Muscle of back (tissue), 11 donors: ENCODE measurements around the gene EGR1. TPM values are rescaled to one million over a fixed set of nuclear protein-coding genes. Genes with fewer than 3 reads are reported as not detected.
"Not testable (repeated sequence)": the region's sequence is repeated elsewhere in the genome, so short reads cannot be mapped to it uniquely, and the experiment has no call there.

Experiments used
- DNase-seq, 3 donors: peaks; one replicate each; pipeline versions ENCODE4 v3.0.0 to v3.0.0-alpha.2; 2013
- polyA plus RNA-seq, 10 donors: library from polyadenylated mRNA; unstranded; fragments of 120-200 nt; gene quantifications; one replicate each; pipeline ENCODE4 v1.2.1, GENCODE V29; 2013; ENCODE audit not compliant: insufficient read length in 10 of 10

Gene EGR1
- polyA plus RNA-seq, 10 donors: 52.7 to 1,010 (median 186) TPM

GRCh38 chr5:138504799-138505198 is 39.5 kb downstream of the EGR1 start:
- DNase-seq: peak in 1 of 3 donors; percentile 9

GRCh38 chr5:138506370-138507306 is 41.4 kb downstream of the EGR1 start:
- DNase-seq: no peak

GRCh38 chr5:138507485-138507884 is 42.2 kb downstream of the EGR1 start:
- not testable (repeated sequence) for DNase-seq

GRCh38 chr5:138508958-138509357 is 43.7 kb downstream of the EGR1 start:
- no peak for DNase-seq

- DNase-seq: no peak
Measured at GRCh38 chr5:138514021-138514420, 48.7 kb downstream of the EGR1 start.

GRCh38 chr5:138515556-138516245 is 50.4 kb downstream of the EGR1 start:
- DNase-seq: no peak

GRCh38 chr5:138517437-138517836 is 52.2 kb downstream of the EGR1 start:
- no peak for DNase-seq

Other genes with a start within 250 kb of the EGR1 start
- 10 to 100 TPM in 1 of 10 donors, 1 to 10 TPM in 9; 3.7 to 13.7 (median 5.5) TPM for gene GFRA3, start 190.9 kb upstream of the EGR1 start, polyA plus RNA-seq
- 1 to 10 TPM; 2.6 to 5.5 (median 4.0) TPM for gene CDC25C, start 133.7 kb upstream of the EGR1 start, polyA plus RNA-seq
- 10 to 100 TPM; 30.0 to 41.0 (median 35.3) TPM for gene FAM53C, start 127.2 kb upstream of the EGR1 start, polyA plus RNA-seq
- gene KDM3B, start 112.8 kb upstream of the EGR1 start, polyA plus RNA-seq: 10 to 100 TPM; 50.2 to 67.6 (median 54.0) TPM
- 10 to 100 TPM in 9 of 10 donors, 1 to 10 TPM in 1; 9.4 to 28.3 (median 16.7) TPM for gene REEP2, start 26.4 kb upstream of the EGR1 start, polyA plus RNA-seq
- 10 to 100 TPM; 39.6 to 62.8 (median 48.8) TPM for gene ETF1, start 77.8 kb downstream of the EGR1 start, polyA plus RNA-seq
- gene HSPA9, start 109.9 kb downstream of the EGR1 start, polyA plus RNA-seq: 100 to 1,000 TPM; 137 to 186 (median 154) TPM